H9 (cell line): ENCODE data around the gene TTC28. TPM values are rescaled to one million over a fixed set of nuclear protein-coding genes. Genes with fewer than 3 reads are reported as not detected.

Experiments
- DNase-seq: peaks from one replicate; pipeline ENCODE4 v3.0.0-alpha.2; 2017
- H2AFZ ChIP-seq: one replicate; pipeline ENCODE4 v1.6.1; 2013; ENCODE audit warnings: mild to moderate bottlenecking, low read length, control low read depth, moderate library complexity
- H2AK5ac ChIP-seq: 2 replicates; pipeline ENCODE4 v1.6.1; 2013; ENCODE audit warnings: low read length, control low read depth, mixed read lengths; ENCODE audit not compliant: insufficient read length
- H2BK120ac ChIP-seq: one replicate; pipeline ENCODE4 v1.6.1; 2013; ENCODE audit warnings: low read depth, mild to moderate bottlenecking, low read length, control low read depth, inconsistent platforms; ENCODE audit not compliant: poor library complexity, severe bottlenecking
- H2BK12ac ChIP-seq: 2 replicates; pipeline ENCODE4 v1.6.1; 2013; ENCODE audit warnings: low read length, control low read depth, mixed read lengths, low read depth; ENCODE audit not compliant: insufficient read length
- H2BK15ac ChIP-seq: 2 replicates; pipeline ENCODE4 v1.6.1; 2013; ENCODE audit warnings: low read depth, low read length, control low read depth
- H2BK20ac ChIP-seq: one replicate; pipeline ENCODE4 v1.6.1; 2013; ENCODE audit warnings: low read depth, mild to moderate bottlenecking, low read length, control low read depth, inconsistent platforms; ENCODE audit not compliant: poor library complexity, severe bottlenecking
- H2BK5ac ChIP-seq: 2 replicates; pipeline ENCODE4 v1.6.1; 2013; ENCODE audit warnings: low read length, control low read depth, mixed read lengths; ENCODE audit not compliant: insufficient read length
- H3K14ac ChIP-seq: 2 replicates; pipeline ENCODE4 v1.6.1; 2013; ENCODE audit warnings: low read length, control low read depth; ENCODE audit not compliant: insufficient read depth
- H3K18ac ChIP-seq: 2 replicates; pipeline ENCODE4 v1.6.1; 2013; ENCODE audit warnings: low read depth, mild to moderate bottlenecking, mixed read lengths, low read length, control low read depth; ENCODE audit not compliant: insufficient read length
- H3K23ac ChIP-seq: 2 replicates; pipeline ENCODE4 v1.6.1; 2013; ENCODE audit warnings: low read length, control low read depth, mixed read lengths, low read depth; ENCODE audit not compliant: insufficient read length
- H3K23me2 ChIP-seq: 2 replicates; pipeline ENCODE4 v1.6.1; 2013; ENCODE audit warnings: low read depth, mild to moderate bottlenecking, mixed read lengths, low read length, control low read depth; ENCODE audit not compliant: insufficient read length, poor library complexity, severe bottlenecking
- H3K27ac ChIP-seq: 2 replicates; pipeline ENCODE4 v1.5.1; 2013; ENCODE audit warnings: low read length, control low read depth, mixed read lengths, low read depth; ENCODE audit not compliant: insufficient read length
- H3K27me3 ChIP-seq: 2 replicates; pipeline ENCODE4 v1.6.1; 2013; ENCODE audit warnings: low read length, control low read depth, inconsistent platforms; ENCODE audit not compliant: insufficient read depth
- H3K4ac ChIP-seq: 2 replicates; pipeline ENCODE4 v1.6.1; 2013; ENCODE audit warnings: low read depth, mild to moderate bottlenecking, control low read depth, inconsistent platforms, low read length, moderate library complexity
- H3K4me1 ChIP-seq: 2 replicates; pipeline ENCODE4 v1.6.1; 2013; ENCODE audit warnings: low read length, control low read depth, inconsistent platforms; ENCODE audit not compliant: insufficient read depth
- H3K4me2 ChIP-seq: 2 replicates; pipeline ENCODE4 v1.6.1; 2013; ENCODE audit warnings: low read length, control low read depth, mixed read lengths; ENCODE audit not compliant: insufficient read length, insufficient read depth
- H3K56ac ChIP-seq: 2 replicates; pipeline ENCODE4 v1.6.1; 2013; ENCODE audit warnings: low read depth, mild to moderate bottlenecking, mixed read lengths, low read length, control low read depth; ENCODE audit not compliant: insufficient read length
- H3K79me1 ChIP-seq: 2 replicates; pipeline ENCODE4 v1.6.1; 2013; ENCODE audit warnings: low read depth, mild to moderate bottlenecking, moderate library complexity, low read length, control low read depth, inconsistent platforms; ENCODE audit not compliant: insufficient read depth, poor library complexity, severe bottlenecking
- H3K79me2 ChIP-seq: 2 replicates; pipeline ENCODE4 v1.6.1; 2013; ENCODE audit warnings: low read length, control low read depth, inconsistent platforms; ENCODE audit not compliant: insufficient read depth
- H3K9ac ChIP-seq: 2 replicates; pipeline ENCODE4 v1.6.1; 2013; ENCODE audit warnings: low read length, control low read depth, mixed read lengths; ENCODE audit not compliant: insufficient read length; ENCODE audit errors: extremely low read depth
- H3K9me3 ChIP-seq: one replicate; pipeline ENCODE4 v1.6.1; 2013; ENCODE audit warnings: low read depth, low read length, inconsistent platforms; ENCODE audit not compliant: control insufficient read depth
- H3T11ph ChIP-seq: one replicate; pipeline ENCODE4 v1.6.1; 2013; ENCODE audit warnings: mild to moderate bottlenecking, low read length, control low read depth, inconsistent platforms
- H4K20me1 ChIP-seq: one replicate; pipeline ENCODE4 v1.6.1; 2013; ENCODE audit not compliant: control insufficient read depth, insufficient read length, insufficient read depth
- H4K5ac ChIP-seq: 2 replicates; pipeline ENCODE4 v1.6.1; 2013; ENCODE audit warnings: low read depth, mild to moderate bottlenecking, mixed read lengths, low read length, control low read depth; ENCODE audit not compliant: insufficient read length
- H4K8ac ChIP-seq: replicated peaks from 2 replicates; pipeline ENCODE4 v1.6.1; 2013; ENCODE audit warnings: low read length, control low read depth, mixed read lengths, low read depth; ENCODE audit not compliant: insufficient read length
- H4K91ac ChIP-seq: 2 replicates; pipeline ENCODE4 v1.6.1; 2013; ENCODE audit warnings: low read depth, mild to moderate bottlenecking, moderate library complexity, mixed read lengths, low read length, control low read depth; ENCODE audit not compliant: insufficient read length
- H3K27ac Mint-ChIP-seq, 3 experiments: 2 replicates in 2 of 3; 3 replicates in 1 of 3; pipeline ENCODE4 v1.8.0; 2020 to 2021; ENCODE audit warnings: mixed read lengths in 3 of 3, mild to moderate bottlenecking in 1 of 3, moderate library complexity in 1 of 3
- H3K27me3 Mint-ChIP-seq: 2 replicates; pipeline ENCODE4 v1.8.0; 2021; ENCODE audit warnings: low read depth, mild to moderate bottlenecking, moderate library complexity, mixed read lengths
- H3K36me3 Mint-ChIP-seq, 3 experiments: 2 replicates in 2 of 3; 3 replicates in 1 of 3; pipeline ENCODE4 v1.8.0; 2020 to 2021; ENCODE audit warnings: low read depth in 3 of 3, mixed read lengths in 3 of 3; ENCODE audit not compliant: insufficient read depth in 1 of 3
- H3K4me1 Mint-ChIP-seq, 2 experiments: 2 replicates each; pipeline ENCODE4 v1.8.0; 2020; ENCODE audit warnings: mixed read lengths in 2 of 2
- H3K4me3 Mint-ChIP-seq, 2 experiments: 2 replicates in 1 of 2; 3 replicates in 1 of 2; pipeline ENCODE4 v1.8.0; 2020 to 2021; ENCODE audit warnings: mild to moderate bottlenecking in 2 of 2, mixed read lengths in 2 of 2, moderate library complexity in 1 of 2
- H3K9me3 Mint-ChIP-seq, 2 experiments: 2 replicates in 1 of 2; 3 replicates in 1 of 2; pipeline ENCODE4 v1.8.0; 2020; ENCODE audit warnings: mild to moderate bottlenecking in 2 of 2, mixed read lengths in 2 of 2, moderate library complexity in 1 of 2
- WGBS: extraction: QIAGEN DNeasy Blood & Tissue Kit; methylation state at CpG from one replicate; pipeline ENCODE4 v1.1.7; 2013; ENCODE audit warnings: missing lambda C conversion rate, low lambda C conversion rate, mixed read lengths; ENCODE audit not compliant: insufficient read length; ENCODE audit errors: extremely low coverage; 5-methylcytosine and 5-hydroxymethylcytosine counted together
- total RNA-seq: library from RNA; stranded (reverse); gene quantifications from 2 replicates; pipeline ENCODE4 v1.2.1, GENCODE V29; 2021
- TF ChIP-seq, protein P1 (sequence below): fragments of 200-600 bp; sonication (generic); conservative IDR thresholded peaks from 3 replicates; pipeline ENCODE4 v1.8.0; 2021; ENCODE audit warnings: antibody characterized with exemption, mild to moderate bottlenecking

The TTC28 gene
- total RNA-seq, 1 experiment from 2014 or later = 13.6 TPM

DNA sequence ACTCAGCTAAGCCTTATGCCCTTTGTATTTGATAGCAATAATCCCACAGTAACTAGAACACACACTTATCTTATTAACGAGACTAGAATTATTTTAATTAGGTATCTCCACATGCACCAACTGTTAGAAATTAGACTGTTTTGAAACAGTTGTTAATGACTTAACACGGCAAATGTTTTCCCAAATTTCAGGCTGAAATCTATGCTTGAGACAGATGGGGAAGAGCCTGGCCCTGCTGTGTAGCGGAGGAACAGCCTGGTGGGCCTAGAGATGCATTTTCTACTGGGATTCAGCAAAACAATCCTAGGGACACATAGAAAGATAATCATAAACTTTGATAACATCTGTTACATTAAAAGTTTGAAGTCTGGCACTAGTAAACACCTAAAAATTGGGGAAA lies 273.4 kb downstream of the TTC28 start:
- no CpG with 5 or more reads among the region's 3 CpGs for WGBS
- Histone ChIP-seq H4K91ac (no peak overlapping the region), H3K56ac (no peak overlapping the region), H3K4me1 (no peaks in the 10 kb centered on the region), H3K23ac (no peak overlapping the region), H3T11ph (no peak overlapping the region), H2BK20ac (no peak overlapping the region), H3K9me3 (peaks cover 8% of the 10 kb centered on the region), H2AFZ (no peak overlapping the region), H2BK15ac (no peak overlapping the region), H3K4me2 (no peak overlapping the region), H2BK12ac (no peak overlapping the region), H3K79me1 (no peaks in the 10 kb centered on the region), H3K27me3 (no peaks in the 10 kb centered on the region), H3K79me2 (no peaks in the 10 kb centered on the region), H2BK120ac (no peak overlapping the region), H3K14ac (no peak overlapping the region), H3K27ac (no peak overlapping the region), H3K18ac (no peak overlapping the region), H3K23me2 (no peaks in the 10 kb centered on the region), H3K9ac (no peak overlapping the region), H2AK5ac (no peak overlapping the region), H3K4ac (no peak overlapping the region), H4K5ac (no peak overlapping the region), H2BK5ac (no peak overlapping the region), H4K8ac (no peak overlapping the region), H4K20me1 (no peaks in the 10 kb centered on the region)
- H3K27me3 Mint-ChIP-seq = no peaks in the 10 kb centered on the region
- H3K4me3 Mint-ChIP-seq = no peak overlapping the region
- H3K4me1 Mint-ChIP-seq = peaks cover 8% of the 10 kb centered on the region in 2 experiments
- H3K27ac Mint-ChIP-seq = no peak overlapping the region; a peak in 2 of 7 replicates
- no peak for DNase-seq
- peaks cover 0 to 11% (median 3%) of the 10 kb centered on the region in 3 experiments; a peak in 4 of 7 replicates for H3K36me3 Mint-ChIP-seq
- peaks cover 3 to 5% of the 10 kb centered on the region in 2 experiments; a peak in 3 of 5 replicates for H3K9me3 Mint-ChIP-seq
- TF ChIP-seq, protein P1, sequence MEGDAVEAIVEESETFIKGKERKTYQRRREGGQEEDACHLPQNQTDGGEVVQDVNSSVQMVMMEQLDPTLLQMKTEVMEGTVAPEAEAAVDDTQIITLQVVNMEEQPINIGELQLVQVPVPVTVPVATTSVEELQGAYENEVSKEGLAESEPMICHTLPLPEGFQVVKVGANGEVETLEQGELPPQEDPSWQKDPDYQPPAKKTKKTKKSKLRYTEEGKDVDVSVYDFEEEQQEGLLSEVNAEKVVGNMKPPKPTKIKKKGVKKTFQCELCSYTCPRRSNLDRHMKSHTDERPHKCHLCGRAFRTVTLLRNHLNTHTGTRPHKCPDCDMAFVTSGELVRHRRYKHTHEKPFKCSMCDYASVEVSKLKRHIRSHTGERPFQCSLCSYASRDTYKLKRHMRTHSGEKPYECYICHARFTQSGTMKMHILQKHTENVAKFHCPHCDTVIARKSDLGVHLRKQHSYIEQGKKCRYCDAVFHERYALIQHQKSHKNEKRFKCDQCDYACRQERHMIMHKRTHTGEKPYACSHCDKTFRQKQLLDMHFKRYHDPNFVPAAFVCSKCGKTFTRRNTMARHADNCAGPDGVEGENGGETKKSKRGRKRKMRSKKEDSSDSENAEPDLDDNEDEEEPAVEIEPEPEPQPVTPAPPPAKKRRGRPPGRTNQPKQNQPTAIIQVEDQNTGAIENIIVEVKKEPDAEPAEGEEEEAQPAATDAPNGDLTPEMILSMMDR = no peak
